Measurements from ENCODE around the gene TPCN1. TPM values are rescaled to one million over a fixed set of nuclear protein-coding genes. Genes with fewer than 3 reads are reported as not detected.
A peak's percentile ranks its signal among the peaks of the same experiment; 100 is the strongest.

Gene TPCN1
- total and polyA plus RNA-seq, 2 experiments from 2014 or later, result 14.4 to 16.2 TPM

- Histone ChIP-seq H4K20me1 (replicated peaks; ENCODE audit: insufficient read depth) (no peaks in the 10 kb centered on the region), H3K9me2 (ENCODE audit: insufficient read depth) (no peaks in the 10 kb centered on the region), H3K4me1 (ENCODE audit: insufficient read depth) (no peaks in the 10 kb centered on the region), H3K27ac (ENCODE audit: low read depth) (no peak overlapping the region), H3K79me2 (replicated peaks; ENCODE audit: insufficient read depth) (no peaks in the 10 kb centered on the region), H3K4me2 (no peak overlapping the region), H3F3A (replicated peaks; ENCODE audit: low read depth) (no peaks in the 10 kb centered on the region), H3K36me3 (ENCODE audit: insufficient read depth) (no peaks in the 10 kb centered on the region), H3K27me3 (ENCODE audit: insufficient read depth) (no peaks in the 10 kb centered on the region), H2AFZ (no peak overlapping the region), H3K4me3 (no peak overlapping the region)
- H3K9me3 Mint-ChIP-seq, result no peaks in the 10 kb centered on the region
- H3K36me3 Mint-ChIP-seq (ENCODE audit: low read depth), result peaks cover 6% of the 10 kb centered on the region
- H3K27me3 Mint-ChIP-seq (ENCODE audit: insufficient read depth, low read depth, poor library complexity), result peaks cover 2% of the 10 kb centered on the region
- no peak for TF ChIP-seq JUNB (IDR thresholded peaks at IDR 0.05; ENCODE audit: unreplicated experiment)
- no peak for TF ChIP-seq ETS1 (IDR thresholded peaks at IDR 0.05)
- no peak for TF ChIP-seq REST (IDR thresholded peaks at IDR 0.05; ENCODE audit: unreplicated experiment)
- TF ChIP-seq ZNF462 (CRISPR knock-in tag; IDR thresholded peaks at IDR 0.05), result no peak
- TF ChIP-seq CREB1 (CRISPR knock-in tag; IDR thresholded peaks at IDR 0.05; ENCODE audit: low read depth), result no peak
- TF ChIP-seq POLR2AphosphoS5 (IDR thresholded peaks at IDR 0.05; ENCODE audit: low read depth), result no peak
- TF ChIP-seq CTCF (conservative IDR thresholded peaks at IDR 0.05; ENCODE audit: low read depth in 2 of 2), result no peak
- TF ChIP-seq ZNF114 (CRISPR knock-in tag; IDR thresholded peaks at IDR 0.05), result no peak
- no peak for TF ChIP-seq EZH2phosphoT487 (IDR thresholded peaks at IDR 0.05; ENCODE audit: unreplicated experiment)
- no peak for TF ChIP-seq EZH2 (IDR thresholded peaks at IDR 0.05; ENCODE audit: low read depth, unreplicated experiment)
- no peak for TF ChIP-seq STAT1 (IDR thresholded peaks at IDR 0.05; ENCODE audit: unreplicated experiment)
- no peak for TF ChIP-seq ZNF331 (CRISPR knock-in tag; IDR thresholded peaks at IDR 0.05; ENCODE audit: low read depth)
- TF ChIP-seq NANOG (IDR thresholded peaks at IDR 0.05; ENCODE audit: borderline replicate concordance), result no peak
- DNase-seq (ENCODE audit: low spot score), result no peak
- no peak overlapping the region for H3K27ac Mint-ChIP-seq
- H3K4me1 Mint-ChIP-seq, result peaks cover 5% of the 10 kb centered on the region; the same call in 1 of the 3 replicates
- peak; percentile 20; the same call in 1 of the 3 replicates for ATAC-seq
- no peak overlapping the region for H3K4me3 Mint-ChIP-seq
Measured at GRCh38 chr12:113285679-113286610, 64.7 kb downstream of the TPCN1 start.
